Activated CD8-positive, alpha-beta memory T cell treated with anti-CD3 and anti-CD28 coated beads, Interleukin-2, amount 50 U/mL, for 1 hour (primary cell): Measurements from ENCODE around the gene AFTPH.

ENCODE experiments used
- DNase-seq: peaks from one replicate; pipeline ENCODE4 v3.0.0-alpha.2; 2020; ENCODE audit errors: extremely low read depth

Gene AFTPH

DNA sequence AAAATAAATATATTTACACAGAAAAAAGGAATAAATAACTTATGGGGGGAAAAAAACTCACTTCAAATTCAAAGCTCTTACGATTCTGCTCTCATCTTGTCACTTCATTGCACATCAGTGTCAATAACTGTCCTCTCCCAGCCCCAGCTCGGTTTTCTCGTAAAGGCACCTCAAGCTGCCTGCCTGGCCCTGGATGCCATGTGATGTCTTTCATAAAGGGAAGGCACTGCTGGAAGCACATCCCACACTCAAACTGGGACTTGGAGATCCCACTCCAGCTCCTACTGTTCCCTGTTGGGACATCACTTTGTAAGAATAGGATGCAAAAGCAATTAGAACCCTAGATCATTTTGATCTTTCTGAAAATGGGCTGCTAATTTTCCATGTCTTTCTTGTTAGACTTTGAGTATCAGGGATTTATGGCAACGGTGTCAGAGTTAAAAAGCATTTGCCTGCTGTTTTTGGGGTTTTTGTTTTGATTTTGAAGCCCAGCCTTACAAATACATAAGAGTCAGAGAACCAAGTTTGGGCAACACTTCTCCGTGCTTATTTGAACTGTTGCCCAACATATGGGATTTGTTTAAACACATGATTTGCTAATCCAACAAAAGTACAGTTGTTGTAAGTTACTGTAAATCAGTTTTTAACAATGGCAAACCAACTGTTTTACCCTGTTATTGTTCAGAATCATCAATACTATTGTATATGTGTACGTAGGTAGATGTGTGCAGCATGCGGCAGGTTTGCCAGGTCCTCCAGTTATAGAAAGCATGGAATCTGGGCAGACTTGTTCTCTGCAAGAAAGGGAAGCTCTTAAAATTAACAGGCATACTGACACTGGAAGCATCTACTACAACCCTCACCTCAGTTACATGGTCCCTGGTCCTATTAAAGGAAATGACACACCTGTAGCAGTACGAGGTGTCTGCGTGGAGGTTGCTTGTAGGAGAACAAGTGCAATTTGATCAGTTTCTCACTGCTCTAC is 109.0 kb downstream of the AFTPH start:
- DNase-seq: no peak

- DNase-seq: no peak
These were observed 110.5 kb downstream of the AFTPH start for GRCh38 chr2:64634345-64635267.

- no peak for DNase-seq
These were observed 112.1 kb downstream of the AFTPH start for GRCh38 chr2:64635976-64636911.

DNA sequence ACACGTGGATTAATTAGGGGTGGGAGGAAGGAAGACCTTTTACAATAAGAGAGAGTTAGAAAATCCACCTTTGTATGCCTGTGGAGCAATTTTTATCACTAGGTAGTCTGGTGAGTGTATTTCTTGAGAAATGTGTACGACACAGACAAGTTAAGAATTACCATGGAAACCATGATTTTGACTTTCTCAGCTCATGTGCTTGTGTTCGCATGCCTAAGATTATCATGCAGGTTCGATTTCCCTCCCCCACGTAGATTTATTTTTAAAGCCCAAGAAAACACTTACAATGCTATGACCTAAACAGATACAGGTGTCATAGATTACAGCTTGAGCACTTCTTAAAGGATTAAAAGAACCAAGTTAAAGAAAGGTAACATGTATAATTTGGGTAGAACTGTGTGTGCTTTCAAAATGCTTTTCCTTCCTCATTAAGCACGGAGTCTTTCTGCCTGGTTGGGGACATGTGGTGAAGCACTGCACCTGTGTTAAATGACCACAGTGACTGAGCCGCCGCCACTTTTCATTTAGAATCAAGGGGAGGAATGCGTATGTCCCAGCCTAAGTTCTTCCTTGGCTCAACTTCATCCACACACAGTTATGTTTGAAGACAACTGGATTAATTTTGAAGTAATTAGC is 113.0 kb downstream of the AFTPH start:
- no peak for DNase-seq

DNA sequence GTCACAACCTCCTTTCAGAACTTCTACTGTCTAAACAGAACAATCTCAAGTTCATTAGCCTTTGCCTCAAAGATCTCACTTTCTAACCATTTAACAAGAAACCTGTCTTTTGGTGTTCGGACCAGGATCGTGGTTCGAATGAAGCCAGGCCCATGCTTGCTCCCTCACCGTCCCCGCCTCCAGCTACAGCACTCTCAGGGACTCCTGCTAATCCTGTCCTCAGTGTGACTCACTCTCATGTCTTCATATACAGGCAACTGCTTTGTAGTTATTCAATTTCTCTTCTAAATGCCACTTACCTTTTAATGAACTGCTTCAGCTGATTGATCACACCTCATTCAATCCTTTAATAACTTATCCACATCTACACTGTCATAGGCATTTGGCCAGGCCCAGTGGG is 113.8 kb downstream of the AFTPH start:
- DNase-seq: no peak

DNA sequence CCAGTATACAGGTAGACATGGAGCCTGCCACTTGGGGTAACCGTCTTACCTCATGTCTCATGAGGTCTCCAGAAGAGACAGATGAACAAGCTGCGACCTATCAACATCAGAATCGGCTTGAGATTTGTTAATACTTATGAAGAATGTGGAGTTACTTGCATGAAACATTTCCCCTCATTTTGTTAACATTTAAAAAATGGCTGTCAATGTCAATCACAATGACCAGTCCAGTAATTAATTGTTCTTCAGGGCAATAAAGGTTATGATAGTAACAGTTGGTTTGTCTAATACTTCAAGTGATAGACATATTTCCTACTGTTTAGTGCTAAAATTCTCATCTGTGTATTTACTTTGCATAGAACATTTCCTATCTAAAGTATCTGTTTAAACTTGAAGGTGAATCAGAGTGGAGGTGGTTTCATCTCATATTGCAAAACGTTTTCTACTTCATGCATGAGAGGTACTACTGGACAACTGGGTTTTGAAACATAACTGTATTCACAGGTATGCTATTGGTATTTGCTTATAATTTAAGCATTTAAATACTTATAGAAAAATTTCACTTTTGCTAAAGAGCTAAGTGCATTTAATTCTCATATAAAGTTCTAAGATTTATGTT is 114.5 kb downstream of the AFTPH start:
- DNase-seq: no peak

GRCh38 chr2:64639691-64640090 is 115.6 kb downstream of the AFTPH start:
- no peak for DNase-seq

- DNase-seq: no peak
These were observed 116.3 kb downstream of the AFTPH start for GRCh38 chr2:64640153-64641044.

DNA sequence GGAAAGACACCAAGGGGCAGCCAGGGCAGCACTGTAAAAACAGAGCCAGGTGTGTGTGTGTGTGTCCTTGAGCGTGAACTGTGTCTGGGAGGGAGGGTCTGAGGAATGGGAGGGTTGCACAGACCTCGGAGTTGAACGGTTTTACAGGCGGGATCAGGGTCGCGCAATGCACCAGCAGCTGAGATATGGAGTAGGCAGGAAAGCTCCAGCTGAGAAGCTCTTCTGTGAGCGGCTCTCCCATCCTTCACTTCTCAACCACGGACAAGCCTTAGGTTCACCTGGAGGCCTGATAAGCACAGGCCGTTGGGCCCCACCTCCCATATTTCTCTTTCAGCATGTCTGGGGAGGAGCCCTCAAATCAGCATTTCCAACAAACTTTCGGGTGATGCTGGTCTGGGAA is 117.5 kb downstream of the AFTPH start:
- DNase-seq: no peak
